Activated T-helper 9 cell treated with anti-CD3 and anti-CD28 coated beads, Interleukin-2, amount 50 U/mL, for 16 hours (primary cell): ENCODE measurements around the gene AVPR2.

Experiments
- DNase-seq: peaks from one replicate; pipeline ENCODE4 v3.0.0-alpha.2; 2020; ENCODE audit warnings: low read depth

AVPR2 gene

DNA sequence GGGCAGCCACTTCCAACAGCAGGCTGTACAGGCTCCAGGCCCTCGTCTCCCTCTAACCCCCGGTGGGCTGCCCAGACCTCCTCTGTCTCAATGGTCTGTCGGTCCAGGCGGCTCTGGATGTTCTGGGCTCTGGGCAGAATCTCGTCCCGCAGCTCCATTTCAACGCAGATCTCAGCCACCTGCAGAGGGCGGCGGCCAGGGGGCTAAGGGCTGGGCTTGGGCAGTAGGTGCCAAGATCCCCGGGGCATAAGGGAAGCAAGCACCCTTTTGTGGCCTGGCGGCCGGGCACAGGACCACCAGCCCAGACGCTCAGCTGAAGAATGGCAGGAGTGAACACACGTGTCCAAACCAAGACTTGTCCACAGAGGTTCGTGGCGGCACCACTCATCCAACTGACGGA, 9.2 kb downstream of the AVPR2 start:
- DNase-seq: no peak

- no peak for DNase-seq
Observed at GRCh38 chrX:153917869-153918268, 13.4 kb downstream of the AVPR2 start.

DNA sequence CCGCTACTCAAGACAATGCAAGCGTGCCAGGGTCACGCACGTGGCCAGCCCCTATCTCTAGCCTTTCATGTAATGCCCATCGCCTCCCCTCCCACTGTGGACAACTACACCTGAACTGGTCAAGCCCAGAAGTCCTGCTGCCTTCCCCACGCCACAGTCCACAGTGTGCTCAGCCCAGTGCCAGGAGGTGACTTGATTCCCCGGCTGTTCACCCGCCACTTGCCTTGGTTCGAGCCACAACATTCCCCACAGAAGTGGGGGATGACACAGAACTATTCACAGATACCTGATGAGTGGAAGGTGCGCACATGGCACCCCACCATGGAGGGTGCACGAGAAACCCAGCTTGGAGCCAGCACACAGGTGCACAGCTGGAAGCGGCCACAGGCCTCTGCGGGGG, 14.8 kb downstream of the AVPR2 start:
- no peak for DNase-seq

- DNase-seq: no peak
Observed at GRCh38 chrX:153920546-153920945, 16.1 kb downstream of the AVPR2 start.

GRCh38 chrX:153921070-153921469, 16.6 kb downstream of the AVPR2 start:
- no peak for DNase-seq

DNA sequence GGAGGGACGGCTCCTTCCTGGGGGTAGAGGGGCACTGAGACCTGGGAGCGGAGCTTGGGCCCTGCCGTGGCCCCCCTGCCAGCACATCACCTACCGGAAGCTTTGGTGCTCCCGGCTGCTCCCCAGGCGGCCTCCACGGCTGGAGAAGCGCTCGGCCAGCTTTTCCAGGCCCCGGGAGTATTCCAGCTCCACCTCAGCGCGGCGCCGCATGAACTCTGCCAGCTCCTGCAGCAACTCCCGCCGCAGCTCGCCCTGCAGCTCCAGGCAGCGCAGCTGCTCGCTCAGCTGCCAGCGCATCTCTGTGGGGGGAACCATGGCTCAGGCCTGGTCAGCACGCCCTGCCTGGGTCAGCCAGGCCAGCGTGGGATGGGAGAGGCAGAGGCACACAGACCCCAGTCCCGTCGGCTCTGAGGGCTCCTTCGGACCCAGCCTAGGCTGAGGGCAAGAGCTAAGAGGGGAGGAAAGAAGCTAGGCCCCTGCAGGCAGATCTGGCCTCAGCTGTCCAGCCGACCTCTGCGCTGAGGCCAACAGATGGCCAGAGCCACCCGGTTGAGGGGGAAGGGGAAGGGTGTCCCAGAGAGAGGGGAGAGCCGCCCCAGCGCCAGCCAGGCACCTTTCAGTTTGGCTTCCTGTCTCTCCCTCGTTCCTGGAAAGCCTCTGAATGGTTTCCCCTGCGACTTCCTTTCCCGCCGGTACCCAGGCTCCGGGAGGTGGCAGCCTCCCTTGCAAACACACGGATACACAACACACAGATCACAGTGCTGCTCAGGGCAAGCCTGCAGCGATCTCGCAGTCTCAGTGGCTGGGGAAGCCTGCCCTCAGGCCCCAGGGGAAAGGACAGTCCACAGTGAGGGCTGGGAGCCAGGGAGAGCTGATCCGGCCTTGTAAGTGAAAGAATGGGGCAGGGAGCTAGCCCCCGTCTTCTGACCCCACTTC, 17.3 kb downstream of the AVPR2 start:
- no peak for DNase-seq

DNA sequence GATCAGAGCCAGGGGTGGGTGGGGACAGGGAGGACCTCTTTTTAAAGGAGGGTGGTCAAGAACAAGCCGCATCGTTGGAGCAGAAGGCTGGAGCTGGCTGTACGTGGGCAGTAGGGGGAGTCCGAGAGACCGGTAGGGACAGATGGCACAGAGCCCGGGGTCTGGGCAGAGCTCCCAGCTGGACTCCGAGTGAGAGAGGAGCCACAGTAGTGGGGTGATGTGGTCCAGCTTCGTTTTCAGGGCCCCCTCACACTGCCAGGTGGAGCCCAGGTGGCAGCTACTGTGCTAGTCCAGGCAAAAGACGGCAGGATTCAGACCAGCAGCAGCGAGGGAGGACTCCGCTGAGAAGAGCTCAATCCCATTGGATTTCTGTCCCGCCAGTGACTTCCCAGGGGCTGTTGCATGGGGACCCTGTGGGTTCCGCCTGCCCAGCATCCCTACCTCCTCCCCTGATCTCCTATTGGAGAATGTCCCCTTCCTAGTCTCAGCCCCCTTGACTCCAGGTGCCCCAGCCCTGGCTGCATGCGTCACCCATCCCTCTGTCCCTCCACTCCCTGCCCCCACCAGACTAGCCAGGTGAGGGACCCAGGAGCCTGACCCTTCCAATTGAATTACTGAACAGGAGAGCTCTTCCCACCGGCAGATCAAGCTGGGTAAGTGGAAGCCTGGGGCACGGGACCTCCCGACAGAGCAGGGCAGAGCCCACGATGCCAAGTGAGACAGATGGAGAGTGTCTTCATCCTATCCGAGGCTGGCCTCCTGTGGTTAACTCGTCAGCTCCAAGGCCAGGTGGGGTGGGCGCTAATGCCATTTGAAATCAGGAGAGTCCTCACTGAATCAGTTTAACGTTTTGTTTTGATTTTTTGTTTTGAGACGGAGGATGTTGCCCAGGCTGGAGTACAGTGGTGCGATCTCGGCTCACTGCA, 18.7 kb downstream of the AVPR2 start:
- no peak for DNase-seq

- DNase-seq: no peak
Observed at GRCh38 chrX:153924149-153924861, 19.8 kb downstream of the AVPR2 start.

DNA sequence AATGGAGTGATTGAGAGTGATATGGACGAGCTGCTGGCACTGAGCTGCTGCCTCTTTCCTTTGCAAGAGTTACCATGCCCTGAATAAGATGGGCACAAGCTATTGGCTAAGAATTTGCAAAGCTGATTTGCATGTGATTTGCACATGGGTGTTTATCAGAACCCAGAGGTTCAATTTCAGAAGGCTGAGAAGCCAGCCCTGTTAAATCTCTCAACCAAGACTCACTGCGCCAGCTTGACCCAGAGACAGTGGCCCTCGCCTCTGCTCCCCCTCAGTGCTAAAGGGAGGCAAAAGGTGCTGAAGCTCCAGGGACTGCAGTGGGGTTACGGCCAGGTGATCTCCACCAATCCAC, 20.9 kb downstream of the AVPR2 start:
- DNase-seq: no peak

DNA sequence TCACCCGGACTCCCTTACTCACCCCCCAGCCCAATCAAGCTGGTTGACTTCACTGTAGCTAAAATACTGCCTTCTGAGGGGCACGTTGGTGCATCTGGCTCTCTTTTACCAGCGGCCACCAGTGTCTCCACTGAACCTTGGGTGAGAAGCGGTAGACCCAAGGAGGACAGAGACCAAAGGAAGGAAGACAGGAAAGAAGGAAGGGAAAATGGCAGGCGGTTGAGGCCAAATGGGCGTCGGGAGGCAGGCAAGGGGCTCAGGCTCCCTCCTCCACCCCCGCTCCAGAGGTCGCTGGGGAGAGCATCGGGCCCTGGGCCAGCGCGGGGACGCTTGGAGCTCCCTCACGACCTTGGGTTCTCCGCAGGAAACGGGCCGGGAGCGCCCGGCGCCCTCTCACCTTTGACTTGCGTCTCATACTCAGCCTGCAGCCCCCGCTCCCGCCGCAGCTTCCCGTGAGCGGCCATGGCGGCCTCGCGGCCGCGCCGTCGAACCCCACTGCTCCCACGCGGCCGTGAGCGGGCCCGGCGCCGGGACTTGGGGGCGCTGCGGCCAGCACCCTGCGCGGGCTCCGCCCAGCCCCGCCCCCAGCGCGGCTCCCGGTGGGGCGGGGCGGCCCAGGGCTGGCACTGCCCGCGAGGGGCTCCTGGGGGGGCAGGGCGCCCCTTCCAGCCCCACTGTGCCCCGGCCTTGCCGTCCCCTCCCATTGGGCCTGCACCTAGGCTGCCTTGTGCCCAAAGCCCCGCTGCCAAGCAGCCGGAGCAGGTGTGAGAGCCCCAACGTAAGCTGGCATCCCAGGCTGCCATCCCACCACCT, 21.5 kb downstream of the AVPR2 start, which contains the start of gene ARHGAP4:
Gene ARHGAP4, minus strand, starts transcription at position 526 of the 813 bp plus-strand sequence. Its CDS starts 62 bp downstream, at position 464.
- DNase-seq: peak; percentile 28

GRCh38 chrX:153926552-153926857, 22.0 kb downstream of the AVPR2 start:
- no peak for DNase-seq

GRCh38 chrX:153926858-153927671, 22.6 kb downstream of the AVPR2 start:
- DNase-seq: peak; percentile 65

DNA sequence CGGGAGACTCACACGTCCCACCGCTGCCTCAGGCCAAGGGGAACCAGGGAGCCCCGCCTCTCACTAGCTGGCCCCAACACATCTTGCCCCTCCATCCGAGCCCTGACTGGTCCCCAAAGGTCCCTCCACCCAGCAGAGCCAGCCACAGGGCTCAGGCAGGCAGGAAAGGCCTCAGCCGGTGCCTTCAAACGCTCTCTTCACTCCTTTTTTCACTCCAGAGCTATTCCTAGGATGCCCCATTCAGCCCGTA, 23.1 kb downstream of the AVPR2 start:
- DNase-seq: no peak

GRCh38 chrX:153927922-153928760, 23.7 kb downstream of the AVPR2 start:
- DNase-seq: peak; percentile 92

DNA sequence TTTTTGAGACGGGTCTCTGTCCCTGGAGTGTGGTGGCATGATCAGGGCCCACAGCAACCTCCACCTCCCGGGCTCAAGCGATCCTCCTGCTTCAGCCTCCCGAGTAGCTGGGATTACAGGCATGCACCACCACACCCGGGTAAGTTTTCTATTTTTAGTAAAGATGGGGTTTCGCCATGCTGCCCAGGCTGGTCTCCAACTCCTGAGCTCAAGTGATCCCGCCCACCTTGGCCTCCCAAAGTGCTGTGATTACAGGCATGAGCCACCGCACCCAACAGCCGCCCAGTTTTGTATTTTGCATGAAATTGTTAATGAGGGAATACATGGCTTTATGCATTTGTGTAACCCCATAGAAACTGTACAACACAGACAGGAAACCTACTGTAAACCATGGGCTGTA, 24.4 kb downstream of the AVPR2 start:
- DNase-seq: no peak

DNA sequence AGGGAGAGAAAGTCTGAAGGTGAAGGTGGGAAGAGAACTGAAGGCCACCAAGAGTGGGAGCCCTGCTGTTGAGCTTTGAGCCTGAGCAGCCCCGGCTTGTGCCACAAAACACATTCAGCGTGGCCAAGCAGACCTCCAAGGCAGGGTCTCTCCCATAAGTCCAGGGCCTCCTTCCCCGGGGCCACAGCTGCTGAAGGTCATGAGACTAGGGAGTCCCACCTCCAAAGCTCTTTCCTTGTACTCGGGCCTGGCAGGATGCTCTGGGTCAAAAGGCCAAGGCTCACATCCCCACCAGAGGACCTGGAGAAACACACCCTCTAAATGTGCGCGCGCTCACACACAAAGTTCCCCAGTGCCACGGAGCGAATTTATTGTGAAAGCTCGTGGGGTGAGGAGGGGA, 25.1 kb downstream of the AVPR2 start:
- no peak for DNase-seq

DNA sequence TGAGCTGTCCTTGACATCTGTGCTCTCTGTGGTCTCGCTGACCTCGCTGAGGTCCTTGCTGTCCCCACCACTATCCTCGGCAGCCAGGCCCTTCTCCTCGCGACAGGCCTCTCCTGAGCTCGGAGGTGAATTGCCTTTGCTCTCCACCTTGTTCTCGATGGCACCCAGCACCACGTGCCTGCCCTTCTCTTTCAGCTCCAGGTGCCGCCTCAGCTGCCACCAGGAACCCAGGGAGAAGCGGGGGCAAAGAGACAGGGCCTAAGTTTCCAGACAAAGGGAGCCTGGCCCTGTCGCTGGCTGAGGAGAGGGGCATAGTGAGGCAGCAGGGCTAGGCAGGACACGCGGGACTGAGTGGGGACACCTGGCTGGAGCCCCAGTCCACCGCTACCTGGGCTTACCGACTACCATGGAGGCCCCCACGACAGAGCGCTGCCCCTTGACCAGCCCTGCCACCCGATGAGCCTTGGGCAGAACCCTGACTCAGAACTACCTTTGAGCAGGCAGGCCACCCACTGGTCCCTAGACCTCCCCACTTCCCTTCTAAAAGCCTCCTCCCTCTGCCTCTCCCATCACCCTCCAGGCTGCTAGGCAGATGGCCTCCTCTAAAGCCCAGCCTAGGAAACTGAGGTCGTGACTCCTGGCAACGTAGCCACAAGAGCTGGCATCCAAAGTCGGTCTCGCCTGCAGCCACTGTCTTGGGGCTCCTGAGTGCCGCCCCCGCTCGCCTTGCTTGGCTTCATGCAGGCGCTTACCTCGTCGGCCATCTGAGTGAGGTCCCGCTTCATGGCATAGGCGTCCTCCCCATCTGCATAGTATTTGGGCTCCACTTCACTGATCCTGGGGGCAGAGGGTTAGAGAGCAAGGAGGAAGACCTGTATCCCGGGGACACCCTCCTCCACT, 25.8 kb downstream of the AVPR2 start:
- no peak for DNase-seq

GRCh38 chrX:153931151-153931550, 26.7 kb downstream of the AVPR2 start:
- DNase-seq: no peak

DNA sequence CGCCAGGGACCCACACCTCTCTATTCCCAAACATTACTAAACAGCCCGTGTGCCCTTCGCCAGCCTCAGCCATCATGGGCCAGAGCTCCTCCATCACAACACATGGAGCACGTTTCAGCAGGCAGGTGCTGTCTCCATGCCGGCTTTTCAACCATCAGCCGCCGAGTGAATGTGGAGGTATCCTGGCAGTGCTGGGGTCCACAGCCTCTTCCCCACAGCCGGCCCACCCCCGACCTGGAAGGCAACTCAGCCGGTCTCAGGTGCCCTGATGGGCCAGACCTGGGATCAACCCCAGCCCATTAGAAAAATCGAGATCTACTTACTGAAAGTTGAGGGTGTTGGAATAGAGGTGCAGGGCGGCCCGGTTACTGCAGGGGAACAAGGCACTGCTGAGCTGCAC, 27.3 kb downstream of the AVPR2 start:
- no peak for DNase-seq
